Transverse colon (tissue), 4 donors: ENCODE data around the gene SHC2. TPM values are rescaled to one million over a fixed set of nuclear protein-coding genes. Genes with fewer than 3 reads are reported as not detected.

Experiments used
- DNase-seq: peaks from one replicate; pipeline ENCODE4 v3.0.0-alpha.2; 2019
- H3K27ac ChIP-seq, 4 donors: fragments of 200-600 bp; sonication (generic); 2 replicates each; pipeline ENCODE4 v1.5.1; 2016 to 2018; ENCODE audit warnings: inconsistent platforms in 4 of 4
- H3K27me3 ChIP-seq: fragments of 200-600 bp; sonication (generic); 2 replicates; pipeline ENCODE4 v1.5.1; 2017; ENCODE audit warnings: inconsistent platforms
- H3K36me3 ChIP-seq, 4 donors: fragments of 200-600 bp; sonication (generic); 2 replicates each; pipeline ENCODE4 v1.5.1; 2017 to 2019; ENCODE audit warnings: inconsistent platforms in 4 of 4
- H3K4me1 ChIP-seq, 4 donors: fragments of 200-600 bp; sonication (generic); 2 replicates each; pipeline ENCODE4 v1.5.1; 2017 to 2020; ENCODE audit warnings: inconsistent platforms in 4 of 4
- H3K4me3 ChIP-seq, 4 donors: fragments of 200-600 bp; sonication (generic); 1 replicate in 1 of 4; 2 replicates in 3 of 4; pipeline versions ENCODE4 v1.5.1 to v1.6.1; 2017 to 2019; ENCODE audit warnings: inconsistent platforms in 4 of 4
- H3K9me3 ChIP-seq, 2 donors: fragments of 200-600 bp; sonication (generic); 2 replicates each; pipeline ENCODE4 v1.5.1; 2017 to 2019; ENCODE audit warnings: inconsistent platforms in 2 of 2
- CTCF ChIP-seq, 5 experiments: fragments of 200-600 bp in 3 of 5; fragments of 450-650 bp in 2 of 5; sonication (generic) in 3 of 5; IDR thresholded peaks; 1 replicate in 2 of 5; 2 replicates in 3 of 5; pipeline ENCODE4 v1.5.1; 2016 to 2017; ENCODE audit warnings: antibody characterized with exemption in 5 of 5, inconsistent platforms in 3 of 5, mild to moderate bottlenecking in 2 of 5, moderate library complexity in 1 of 5
- EP300 ChIP-seq: sonication (generic); formaldehyde crosslinking; IDR thresholded peaks from one replicate; pipeline ENCODE4 v1.6.1; 2017; ENCODE audit warnings: antibody characterized with exemption, low read depth
- POLR2A ChIP-seq: fragments of 450-650 bp; IDR thresholded peaks from one replicate; pipeline ENCODE4 v1.6.1; 2016; ENCODE audit warnings: antibody characterized with exemption, mild to moderate bottlenecking, moderate library complexity
- POLR2AphosphoS5 ChIP-seq, 3 donors: sonication (generic); formaldehyde crosslinking; IDR thresholded peaks; one replicate each; pipeline ENCODE4 v1.6.1; 2016; ENCODE audit warnings: antibody characterized with exemption in 3 of 3
- WGBS, 2 donors: methylation state at CpG; one replicate each; pipeline ENCODE4 v1.1.5; 2018; ENCODE audit warnings: low coverage in 1 of 2; 5-methylcytosine and 5-hydroxymethylcytosine counted together
- in situ Hi-C, 4 donors: fragments of 200-750 bp; cut with MboI; loops; one replicate each; pipeline versions ENCODE4 v1.15.0 to v1.15.1; 2017; ENCODE audit warnings: low sequenced_read_pairs in 3 of 4, low pct_ligation_motif_present in 1 of 4, low pct_unique_long_range_greater_than_20kb in 1 of 4
- intact Hi-C: fragments of 100-400 bp; cut with DNase I; formaldehyde crosslinking; loops from one replicate; pipeline ENCODE4 v1.15.1; 2023; ENCODE audit warnings: low total_unique reads
- small RNA-seq, 4 donors: library from RNA; depleted of rRNA; stranded (forward); fragments of <200 nt; gene quantifications; one replicate each; pipeline ENCODE3, GENCODE V24; 2016
- total RNA-seq, 4 donors: library from RNA; depleted of rRNA; stranded (reverse); fragments of >200 nt; gene quantifications; one replicate each; pipeline ENCODE4 v1.1.0, GENCODE V29; 2016

The SHC2 gene
- total RNA-seq, 4 donors from 2014 or later: 6.3 to 30.3 (median 11.1) TPM

GRCh38 chr19:366951-367350 is 93.9 kb downstream of the SHC2 start:
- Histone ChIP-seq H3K4me1 (no peaks in the 10 kb centered on the region), H3K27ac (no peak overlapping the region), H3K36me3 (no peaks in the 10 kb centered on the region), H3K4me3 (no peak overlapping the region), H3K9me3 (no peaks in the 10 kb centered on the region), H3K27me3 (peaks cover 9% of the 10 kb centered on the region)
- in situ Hi-C loops (no loop called here), intact Hi-C loops (no loop called here)
- no peak for DNase-seq
- WGBS, 2 donors: 87 to 100% methylated on average over 1 to 8 of the region's 8 CpGs
- TF ChIP-seq POLR2A: no peak
- TF ChIP-seq EP300: no peak
- no peak for TF ChIP-seq POLR2AphosphoS5 (IDR thresholded peaks at IDR 0.05)
- TF ChIP-seq CTCF (IDR thresholded peaks at IDR 0.05): no peak

Small RNA genes lying within 50 kb of the gene (small RNA-seq; reads per million reads assigned to genes)
- 0 reads per million in 4 donors for gene RNA5SP462

Other genes with a start within 250 kb of the SHC2 start
- gene PLPP2, start 169.6 kb downstream of the SHC2 start, total RNA-seq: 100 to 1,000 TPM; 130 to 190 (median 159) TPM
- gene MIER2, start 116.2 kb downstream of the SHC2 start, total RNA-seq: 10 to 100 TPM in 3 of 4 donors, 1 to 10 TPM in 1; 8.2 to 41.1 (median 16.7) TPM
- under 1 TPM in 2 of 4 donors, not detected in 2; 0.55 to 0.79 TPM for gene C2CD4C, start 51.9 kb downstream of the SHC2 start, total RNA-seq
- 1 to 10 TPM in 3 of 4 donors, under 1 TPM in 1; 0.68 to 6.7 (median 2.9) TPM for gene MADCAM1, start 35.5 kb upstream of the SHC2 start, total RNA-seq
- gene TPGS1, start 46.5 kb upstream of the SHC2 start, total RNA-seq: 100 to 1,000 TPM in 1 of 4 donors, 10 to 100 TPM in 3; 18.0 to 103 (median 43.8) TPM
- 100 to 1,000 TPM in 3 of 4 donors, 10 to 100 TPM in 1; 72.0 to 116 (median 103) TPM for gene CDC34, start 70.7 kb upstream of the SHC2 start, total RNA-seq
- 1 to 10 TPM in 2 of 4 donors, not detected in 2; 1.1 to 1.8 TPM for gene GZMM, start 83.0 kb upstream of the SHC2 start, total RNA-seq
- 1,000 to 10,000 TPM in 3 of 4 donors, 100 to 1,000 TPM in 1; 909 to 2,228 (median 1,224) TPM for gene BSG, start 111.6 kb upstream of the SHC2 start, total RNA-seq
- gene HCN2, start 128.8 kb upstream of the SHC2 start, total RNA-seq: under 1 TPM in 3 of 4 donors, not detected in 1; 0.14 to 1.00 (median 0.64) TPM
- gene POLRMT, start 172.5 kb upstream of the SHC2 start, total RNA-seq: 100 to 1,000 TPM in 1 of 4 donors, 10 to 100 TPM in 3; 45.9 to 114 (median 63.9) TPM
- not detected for gene FGF22, start 178.8 kb upstream of the SHC2 start, total RNA-seq
- 100 to 1,000 TPM in 2 of 4 donors, 10 to 100 TPM in 2; 88.6 to 148 (median 102) TPM for gene RNF126, start 202.2 kb upstream of the SHC2 start, total RNA-seq
- gene FSTL3, start 215.4 kb upstream of the SHC2 start, total RNA-seq: 10 to 100 TPM; 14.1 to 37.9 (median 31.2) TPM
- not detected for gene PRSS57, start 234.4 kb upstream of the SHC2 start, total RNA-seq
- 10 to 100 TPM; 14.1 to 99.3 (median 29.8) TPM for gene PALM, start 247.9 kb upstream of the SHC2 start, total RNA-seq